ENCODE measurements around the gene PITPNC1.

DNA sequence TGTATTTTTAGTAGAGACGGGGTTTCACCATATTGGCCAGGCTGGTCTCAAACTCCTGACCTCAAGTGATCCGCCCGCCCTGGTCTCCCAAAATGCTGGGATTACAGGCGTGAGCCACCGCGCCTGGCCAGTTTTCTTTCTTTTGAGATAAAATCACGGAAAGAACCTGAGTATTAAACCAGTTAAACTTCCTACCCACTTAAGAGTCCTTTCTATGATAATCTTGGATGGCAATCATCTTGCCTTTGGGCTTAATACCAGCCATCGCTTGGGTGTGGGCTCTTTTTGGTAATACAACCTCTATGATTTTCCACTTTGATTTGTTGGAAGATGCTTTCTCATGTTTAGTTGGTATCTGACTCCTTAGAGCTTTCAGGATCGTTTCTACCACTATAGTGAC lies 24.0 kb downstream of the PITPNC1 start:
- TF ChIP-seq YY1 (IDR thresholded peaks at IDR 0.05; ENCODE audit: insufficient read depth, insufficient read length) (no peak), SUZ12 (IDR thresholded peaks at IDR 0.05; ENCODE audit: extremely low read depth, insufficient read depth, insufficient read length) (no peak)
